Stimulated activated CD8-positive, alpha-beta memory T cell treated with anti-CD3 and anti-CD28 coated beads, Interleukin-15, amount 100 ng/mL, for 1 hour (primary cell): ENCODE measurements around the gene TUFM.
"Not testable (repeated sequence)": the region's sequence is repeated elsewhere in the genome, so short reads cannot be mapped to it uniquely, and the experiment has no call there.

Source experiments
- DNase-seq: peaks from one replicate; pipeline ENCODE4 v3.0.0-alpha.2; 2020; ENCODE audit warnings: low read depth

Gene TUFM

DNA sequence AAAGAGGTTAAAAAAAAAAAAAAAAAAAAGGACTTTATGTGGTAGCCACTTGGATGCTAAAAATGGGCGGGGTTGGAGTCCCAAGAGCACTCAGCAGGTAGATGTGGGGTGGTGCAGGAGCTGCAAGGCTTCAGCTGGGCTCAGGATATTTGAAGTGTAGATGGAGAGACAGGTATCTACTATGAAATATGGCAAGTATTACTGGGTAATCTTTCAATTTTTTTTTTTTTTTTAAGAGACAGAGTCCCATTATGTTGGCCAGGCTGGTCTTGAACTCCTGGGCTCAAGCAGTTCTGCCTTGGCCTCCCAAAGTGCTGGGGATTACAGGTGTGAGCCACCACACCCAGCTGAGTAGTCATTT, 7.6 kb downstream of the TUFM start:
- no peak for DNase-seq

DNA sequence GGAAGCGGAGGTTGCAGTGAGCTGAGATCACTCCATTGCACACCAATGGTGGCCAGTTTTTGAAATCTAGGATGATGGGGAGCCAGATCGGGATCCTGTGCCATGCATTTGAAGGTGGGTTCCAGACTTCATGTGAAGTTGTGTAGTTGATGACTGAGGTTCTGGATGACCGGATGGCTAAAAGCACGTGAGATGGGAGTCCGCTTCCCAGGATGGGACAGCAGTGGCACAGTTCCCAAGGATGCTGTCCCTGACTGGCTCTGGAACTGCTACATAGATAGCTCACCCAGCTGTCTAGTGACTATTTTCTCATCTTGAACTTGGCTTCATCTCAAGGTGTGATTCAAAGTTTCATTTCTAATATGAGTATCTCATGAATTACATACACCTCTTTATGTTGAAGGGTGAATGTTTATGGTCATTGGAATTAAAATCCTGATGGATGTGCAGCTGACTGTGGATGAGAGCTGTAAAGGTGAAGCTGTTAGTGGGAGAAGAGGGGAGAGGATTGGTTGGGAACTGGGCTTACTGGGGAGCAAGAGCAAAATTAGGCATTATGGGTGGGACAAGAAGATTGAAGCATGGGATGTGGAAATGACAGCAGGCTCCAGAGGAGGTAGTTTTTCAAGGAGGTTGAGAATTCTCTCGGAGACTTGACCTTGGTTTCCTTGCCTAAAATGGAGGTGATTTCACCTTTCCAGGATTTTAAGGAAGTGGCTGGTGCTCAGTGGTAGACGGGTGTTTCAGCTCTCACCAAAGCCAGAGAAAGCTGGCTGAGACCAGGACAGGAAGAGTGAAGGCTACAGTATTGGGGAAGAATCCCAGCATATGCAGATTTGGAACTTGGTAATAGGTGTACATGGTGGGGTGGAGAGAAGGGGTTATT, 8.2 kb downstream of the TUFM start:
- DNase-seq = no peak

DNA sequence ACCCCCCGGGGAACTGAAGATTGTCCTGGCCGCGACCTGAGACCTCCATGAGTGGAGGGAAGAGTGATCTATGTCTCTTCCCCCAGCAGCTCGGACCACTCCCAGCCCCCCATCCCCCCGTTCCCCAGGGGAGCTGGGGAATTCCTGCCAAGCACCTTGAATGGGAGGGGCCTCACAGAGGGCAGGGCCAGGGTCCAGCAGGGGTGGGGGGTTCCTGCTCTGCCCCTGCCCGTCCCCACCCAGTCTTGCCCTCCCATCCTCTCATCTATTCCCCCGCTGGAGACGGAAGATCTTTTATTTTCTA, 9.4 kb downstream of the TUFM start:
- no peak for DNase-seq

DNA sequence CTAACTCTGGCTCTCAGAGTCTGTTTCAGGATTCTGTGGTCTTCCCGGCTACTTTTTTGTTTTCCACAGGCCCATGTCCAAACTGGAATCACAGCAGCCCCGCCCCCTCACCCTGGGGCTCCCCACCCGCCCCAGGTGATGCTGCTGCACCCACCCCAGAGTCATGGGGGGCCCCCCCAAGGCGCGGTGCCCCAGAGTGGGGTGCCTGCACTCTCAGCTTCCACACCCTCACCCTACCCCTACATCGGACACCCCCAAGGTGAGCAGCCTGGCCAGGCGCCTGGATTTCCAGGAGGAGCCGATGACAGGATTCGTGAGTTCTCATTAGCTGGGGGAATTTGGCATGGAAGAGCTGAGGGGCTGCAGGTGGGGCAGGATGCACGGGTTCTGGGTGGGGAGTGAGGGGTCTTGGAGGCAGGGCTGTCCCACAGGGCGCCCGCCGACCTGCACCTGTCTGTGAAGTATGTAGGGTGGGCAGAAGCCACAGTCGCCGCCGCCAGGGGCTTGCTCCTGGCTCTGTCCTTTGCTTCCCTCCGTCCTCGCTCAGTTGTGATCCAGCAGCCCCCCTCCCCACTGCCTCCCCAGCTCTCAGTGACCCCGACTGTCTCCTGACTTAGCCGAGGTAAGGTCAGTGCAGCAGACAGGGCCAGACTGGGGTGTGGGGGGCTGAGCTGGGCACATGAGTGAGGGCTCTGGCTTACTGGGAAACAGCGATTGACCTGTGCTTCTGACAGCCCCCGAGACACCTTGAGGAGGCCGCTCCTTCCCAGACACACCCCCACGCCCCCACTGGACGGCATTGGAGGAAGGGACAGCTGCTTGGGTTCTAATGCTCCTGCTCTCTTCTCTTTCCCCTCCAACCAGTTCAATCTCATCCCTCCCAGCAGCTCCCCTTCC, 10.0 kb downstream of the TUFM start:
- no peak for DNase-seq

DNA sequence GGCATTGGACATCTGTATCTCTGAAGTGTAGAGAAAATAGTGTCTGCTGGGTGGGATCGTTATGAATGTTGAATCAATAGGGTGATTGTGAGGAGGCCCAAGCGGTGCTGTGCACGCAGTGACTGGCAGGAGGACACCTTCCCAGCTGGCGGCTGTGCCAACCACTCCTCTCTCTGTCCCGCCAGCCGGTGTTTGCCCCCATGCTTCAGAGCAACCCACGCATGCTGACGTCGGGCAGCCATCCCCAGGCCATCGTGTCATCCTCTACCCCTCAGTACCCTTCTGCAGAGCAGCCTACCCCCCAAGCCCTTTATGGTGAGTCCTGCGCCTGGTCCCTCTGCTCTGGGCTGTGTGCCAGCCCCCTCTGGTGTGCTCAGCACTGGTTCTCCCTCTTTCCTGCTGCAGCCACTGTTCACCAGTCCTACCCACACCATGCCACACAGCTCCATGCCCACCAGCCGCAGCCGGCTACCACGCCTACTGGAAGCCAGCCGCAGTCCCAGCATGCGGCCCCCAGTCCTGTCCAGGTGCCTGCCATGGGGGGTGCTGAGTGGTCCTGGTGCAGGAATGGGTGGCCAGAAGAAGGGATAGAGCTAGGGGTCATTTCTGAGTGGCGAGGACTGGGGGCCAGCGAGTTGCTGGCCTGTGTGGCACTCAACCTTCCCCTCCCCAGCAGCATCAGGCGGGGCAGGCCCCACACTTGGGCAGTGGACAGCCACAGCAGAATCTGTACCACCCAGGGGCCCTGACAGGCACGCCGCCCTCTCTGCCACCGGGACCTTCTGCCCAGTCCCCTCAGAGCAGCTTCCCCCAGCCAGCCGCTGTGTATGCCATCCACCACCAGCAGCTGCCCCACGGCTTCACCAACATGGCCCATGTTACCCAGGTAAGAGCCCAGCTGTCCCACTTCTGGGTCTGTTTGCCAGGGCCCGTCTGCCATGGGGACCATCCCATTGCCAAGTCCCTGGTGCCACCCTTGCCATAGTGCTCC, 11.0 kb downstream of the TUFM start:
- DNase-seq = no peak

DNA sequence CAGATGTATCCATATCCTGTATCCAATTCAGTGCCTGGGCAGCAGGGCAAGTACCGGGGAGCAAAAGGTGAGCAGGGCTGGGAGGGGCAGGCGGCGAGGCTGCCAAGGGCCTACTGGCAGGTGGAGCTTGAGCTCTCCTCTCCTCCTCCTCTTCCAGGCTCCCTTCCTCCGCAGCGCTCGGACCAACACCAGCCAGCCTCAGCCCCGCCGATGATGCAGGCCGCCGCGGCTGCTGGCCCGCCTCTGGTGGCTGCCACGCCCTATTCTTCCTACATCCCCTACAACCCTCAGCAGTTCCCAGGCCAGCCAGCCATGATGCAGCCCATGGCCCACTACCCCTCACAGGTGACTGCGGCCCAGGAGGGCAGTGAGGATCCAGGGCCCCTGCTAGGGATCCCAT, 11.8 kb downstream of the TUFM start:
- no peak for DNase-seq

DNA sequence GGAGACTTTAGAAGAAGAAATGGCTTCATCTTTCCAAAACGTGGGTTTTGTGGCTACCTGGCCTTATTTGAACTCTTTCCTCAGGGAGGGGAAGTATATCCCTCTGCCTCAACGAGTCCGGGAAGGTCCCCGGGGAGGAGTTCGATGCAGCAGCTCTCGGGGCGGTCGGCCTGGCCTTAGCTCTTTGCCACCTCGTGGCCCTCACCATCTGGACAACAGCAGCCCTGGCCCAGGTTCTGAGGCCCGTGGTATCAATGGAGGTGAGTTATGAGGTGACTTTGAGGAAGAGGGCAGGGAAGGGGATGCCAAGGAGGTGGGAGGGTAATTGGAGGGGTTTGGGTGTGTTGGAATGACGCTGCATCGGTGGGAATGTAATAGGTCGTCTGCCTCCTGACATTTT, 15.6 kb downstream of the TUFM start:
- DNase-seq = no peak

DNA sequence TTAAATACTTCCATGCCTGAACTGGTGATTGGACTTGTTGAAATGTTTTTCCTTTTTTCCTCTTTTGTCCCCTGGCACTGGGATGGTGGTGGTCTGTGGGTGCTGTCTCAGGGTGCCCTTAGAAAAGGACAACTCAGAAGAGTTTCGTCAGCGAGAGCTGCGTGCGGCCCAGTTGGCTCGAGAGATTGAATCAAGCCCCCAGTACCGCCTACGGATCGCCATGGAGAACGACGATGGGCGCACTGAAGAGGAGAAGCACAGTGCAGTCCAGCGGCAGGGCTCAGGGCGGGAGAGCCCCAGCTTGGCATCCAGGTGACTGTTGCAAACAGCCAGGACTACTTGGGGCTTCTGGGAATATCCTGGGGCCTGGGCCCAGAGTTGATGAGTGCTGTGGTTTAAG, 16.4 kb downstream of the TUFM start:
- no peak for DNase-seq

DNA sequence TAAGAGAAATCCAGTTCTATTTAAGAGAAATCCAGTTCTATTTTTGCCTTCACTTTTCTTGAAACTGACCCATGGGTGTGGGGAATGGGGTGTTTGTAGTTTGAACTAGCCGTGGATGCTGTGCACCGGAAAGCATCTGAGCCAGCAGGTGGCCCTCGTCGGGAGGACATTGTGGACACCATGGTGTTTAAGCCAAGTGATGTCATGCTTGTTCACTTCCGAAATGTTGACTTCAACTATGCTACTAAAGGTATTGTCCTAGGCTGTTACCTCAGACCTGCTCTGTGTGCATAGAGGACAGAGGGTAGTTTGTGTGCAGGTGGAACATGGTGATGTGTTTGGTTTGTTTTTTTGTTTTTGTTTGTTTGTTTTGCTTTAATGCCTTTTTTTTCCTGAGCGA, 20.0 kb downstream of the TUFM start:
- no peak for DNase-seq

DNA sequence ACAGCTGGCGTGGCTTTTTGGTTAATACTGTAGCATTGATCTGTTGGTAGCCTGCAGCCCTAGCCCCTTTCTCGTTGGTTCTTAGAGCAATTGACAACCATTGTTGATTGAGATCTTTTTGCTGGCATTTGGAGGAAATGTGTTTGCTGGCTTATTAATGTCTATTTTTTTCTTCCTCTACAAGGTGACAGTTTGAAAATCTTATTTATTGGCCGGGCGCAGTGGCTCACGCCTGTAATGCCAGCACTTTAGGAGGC, 21.5 kb downstream of the TUFM start:
- no peak for DNase-seq

DNA sequence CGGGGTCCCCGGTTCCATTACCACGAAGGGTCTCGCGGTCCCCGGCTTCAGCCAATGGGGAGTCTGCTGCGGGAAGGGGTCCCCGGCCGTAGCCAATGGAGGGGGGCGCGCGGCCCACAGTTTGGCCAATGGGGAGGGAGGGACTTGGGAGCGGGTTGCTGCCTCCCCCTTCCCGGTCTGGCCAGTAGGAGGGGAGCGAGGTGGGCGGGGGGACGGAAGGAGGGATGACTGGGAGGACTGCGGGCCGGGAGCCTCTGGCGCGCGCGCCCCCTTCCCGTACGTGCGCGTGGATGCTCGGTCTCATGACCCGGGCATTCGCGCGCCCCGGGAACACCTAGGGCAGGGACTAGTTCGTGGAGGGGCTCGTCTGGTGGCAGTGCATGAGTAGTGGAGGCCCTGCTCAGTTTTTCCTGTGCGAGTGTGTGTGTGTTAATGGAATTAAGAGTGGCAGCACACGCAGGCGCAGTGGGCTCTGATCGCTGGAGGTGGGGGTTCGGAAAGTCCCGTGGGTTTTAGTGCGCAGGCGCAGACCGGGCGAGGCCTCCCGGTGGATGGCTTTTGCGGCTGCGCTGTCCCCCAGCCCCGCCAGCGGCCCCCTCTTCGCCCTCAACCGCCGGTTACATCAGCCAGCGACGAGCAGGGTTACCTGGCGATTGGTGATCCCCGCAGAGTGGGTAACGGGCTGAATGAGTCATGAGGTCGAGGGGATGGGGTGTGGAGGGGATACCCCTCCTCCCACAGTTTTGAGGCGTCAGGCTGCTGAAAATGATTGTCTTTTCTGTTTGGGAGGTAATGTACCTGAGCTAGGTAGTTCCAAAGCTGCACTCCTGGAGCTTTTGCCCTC, 22.1 kb downstream of the TUFM start:
- DNase-seq = peak; percentile 91

DNA sequence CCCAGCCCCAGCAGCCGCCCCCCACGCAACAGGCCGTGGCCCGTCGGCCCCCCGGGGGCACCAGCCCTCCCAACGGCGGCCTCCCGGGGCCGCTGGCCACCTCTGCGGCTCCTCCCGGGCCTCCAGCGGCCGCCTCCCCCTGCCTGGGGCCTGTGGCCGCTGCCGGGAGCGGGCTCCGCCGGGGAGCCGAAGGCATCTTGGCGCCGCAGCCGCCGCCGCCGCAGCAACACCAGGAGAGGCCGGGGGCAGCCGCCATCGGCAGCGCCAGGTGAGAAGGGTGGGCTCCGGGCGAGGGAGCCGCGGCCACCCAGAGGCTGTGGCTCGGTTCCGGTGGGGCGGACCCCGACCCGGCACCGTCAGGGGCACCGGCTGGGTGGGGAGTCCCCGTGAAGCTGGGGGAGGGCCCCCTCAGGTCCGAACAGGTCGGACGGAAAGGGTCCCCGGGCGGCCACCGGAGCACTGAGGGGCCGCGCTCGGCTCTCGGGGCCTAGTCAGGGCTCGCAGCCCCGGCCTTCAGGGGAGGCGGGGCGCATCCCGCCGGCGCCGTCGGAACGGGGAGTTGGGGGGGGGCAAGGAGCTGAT, 22.8 kb downstream of the TUFM start:
- no peak for DNase-seq

DNA sequence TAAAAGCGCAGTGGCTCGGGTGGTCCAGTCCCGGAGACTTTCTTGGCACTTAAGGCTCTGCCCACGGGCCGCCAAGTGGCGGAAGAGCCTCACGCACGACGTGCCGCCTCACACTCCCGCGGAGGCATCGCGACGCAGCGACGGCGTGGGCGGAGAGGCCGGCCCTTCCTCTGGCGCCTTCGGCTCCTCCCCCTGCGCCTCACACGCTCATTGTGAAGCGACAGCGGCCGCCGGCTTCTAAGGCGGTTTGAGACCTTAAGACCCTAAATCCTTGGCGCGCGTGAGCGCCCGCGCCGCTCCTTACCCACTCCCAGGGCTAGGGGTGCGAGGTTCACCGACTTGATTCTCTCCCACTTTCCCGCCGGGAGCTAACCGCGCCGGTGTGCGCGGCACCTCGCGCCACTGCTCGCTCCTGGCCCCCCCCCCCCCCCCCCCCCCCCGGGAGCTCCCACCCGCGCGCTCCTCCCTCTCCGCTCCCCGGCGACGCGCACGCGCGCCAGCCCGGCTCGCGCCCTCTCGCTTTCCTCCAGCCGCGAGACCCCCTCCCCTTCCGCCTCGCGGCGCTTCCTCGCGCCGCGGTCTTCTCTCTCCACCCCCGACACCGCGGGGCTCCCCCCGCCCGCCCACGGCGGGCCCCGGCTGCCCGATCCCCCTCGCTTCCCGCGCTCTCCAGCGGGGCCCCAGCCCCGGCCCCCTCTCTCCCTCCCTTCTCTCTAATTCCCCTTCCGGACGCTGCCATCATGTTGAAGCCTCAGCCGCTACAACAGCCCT, 23.4 kb downstream of the TUFM start, which contains the start of gene ATXN2L:
Gene ATXN2L, plus strand, starts transcription at position 480 of the 771 bp plus-strand sequence. Its CDS starts 261 bp downstream, at position 741.
- peak; percentile 84 for DNase-seq

DNA sequence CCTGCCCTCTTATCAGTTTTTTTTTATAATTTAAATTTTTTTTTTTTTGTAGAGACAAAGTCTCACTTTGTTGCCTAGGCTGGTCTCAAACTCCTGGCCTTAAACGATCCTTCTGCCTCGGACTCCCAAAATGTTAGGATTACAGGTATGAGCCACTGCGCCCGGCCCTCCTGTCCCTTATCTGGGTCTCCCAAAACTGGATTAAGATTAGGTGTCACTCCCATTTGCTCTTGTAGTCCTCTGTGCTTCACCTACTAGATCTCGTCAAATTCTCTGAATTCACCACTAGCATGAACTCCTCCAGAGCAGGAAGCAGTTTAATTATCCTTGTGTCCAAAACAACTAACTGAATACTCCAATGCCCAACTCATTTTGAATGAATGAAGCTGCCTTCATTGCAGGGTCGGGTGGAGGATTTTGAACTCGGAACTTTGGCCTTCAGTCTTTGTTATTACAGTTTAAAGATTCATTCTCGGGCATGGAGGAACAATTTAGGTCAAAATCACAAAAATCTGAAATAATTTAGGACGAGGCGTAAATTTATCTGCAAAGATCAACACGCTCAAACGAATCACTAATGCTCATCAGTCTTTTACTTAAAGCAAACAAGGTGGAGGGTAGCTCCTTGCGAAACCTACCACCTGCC, 24.2 kb downstream of the TUFM start:
- no peak for DNase-seq

DNA sequence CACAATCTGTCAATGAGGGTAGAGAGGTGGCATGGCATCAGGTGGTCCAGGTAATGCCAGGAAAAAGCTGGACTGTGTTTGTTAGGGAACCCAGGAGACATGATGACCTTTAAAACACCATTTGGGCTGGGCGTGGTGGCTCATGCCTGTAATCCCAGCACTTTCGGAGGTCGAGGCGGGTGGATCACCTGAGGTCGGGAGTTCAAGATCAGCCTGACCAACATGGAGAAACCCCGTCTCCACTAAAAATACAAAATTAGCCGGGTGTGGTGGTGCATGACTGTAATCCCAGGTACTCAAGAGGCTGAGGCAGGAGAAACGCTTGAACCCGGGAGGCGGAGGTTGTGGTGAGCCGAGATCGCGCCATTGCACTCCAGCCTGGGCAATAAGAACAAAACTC, 25.6 kb downstream of the TUFM start:
- DNase-seq = not testable (repeated sequence)

DNA sequence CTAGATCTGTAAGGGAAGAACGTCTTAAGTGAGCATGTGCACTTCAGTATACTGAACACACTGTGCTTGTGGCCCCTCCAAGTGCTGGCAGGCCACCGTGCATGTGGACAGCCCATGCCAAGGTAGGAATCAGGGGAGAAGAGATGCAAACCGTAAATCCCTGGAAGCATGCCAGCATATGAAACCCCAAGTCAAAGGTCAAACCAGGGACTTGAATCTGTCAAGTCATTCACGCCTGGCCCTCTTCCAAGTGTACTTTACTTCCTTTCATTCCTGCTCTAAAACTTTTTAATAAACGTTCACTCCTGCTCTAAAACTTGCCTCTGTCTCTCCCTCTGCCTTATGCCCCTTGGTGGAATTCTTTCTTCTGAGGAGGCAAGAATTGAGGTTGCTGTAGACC, 26.1 kb downstream of the TUFM start:
- DNase-seq = no peak

DNA sequence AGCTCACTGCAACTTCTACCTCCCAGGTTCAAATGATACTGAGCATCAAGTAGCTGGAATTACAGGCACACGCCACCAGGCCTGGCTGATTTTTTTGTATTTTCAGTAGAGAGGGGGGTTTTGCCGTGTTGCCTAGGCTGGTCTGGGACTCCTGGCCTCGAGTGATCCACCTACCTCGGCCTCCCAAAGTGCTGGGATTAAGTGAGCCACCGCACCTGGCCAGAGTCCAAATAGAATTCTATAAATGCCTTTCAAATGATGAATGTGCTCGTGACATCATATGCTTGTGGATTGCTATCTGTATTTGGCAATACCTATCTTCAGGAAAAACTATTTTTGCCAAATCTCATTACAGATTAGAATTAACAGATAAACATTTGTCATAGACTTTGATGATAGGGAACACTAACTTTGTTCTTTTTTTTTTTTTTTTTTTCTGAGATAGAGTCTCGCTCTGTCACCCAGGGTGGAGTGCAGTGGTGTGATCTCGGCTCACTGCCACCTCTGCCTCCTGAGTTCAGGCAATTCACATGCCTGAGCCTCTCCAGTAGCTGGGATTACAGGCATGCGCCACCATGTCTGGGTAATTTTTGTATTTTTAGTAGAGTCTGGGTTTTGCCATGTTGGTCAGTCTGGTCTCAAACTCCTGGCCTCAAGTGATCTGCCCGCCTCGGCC, 38.6 kb downstream of the TUFM start:
- not testable (repeated sequence) for DNase-seq

DNA sequence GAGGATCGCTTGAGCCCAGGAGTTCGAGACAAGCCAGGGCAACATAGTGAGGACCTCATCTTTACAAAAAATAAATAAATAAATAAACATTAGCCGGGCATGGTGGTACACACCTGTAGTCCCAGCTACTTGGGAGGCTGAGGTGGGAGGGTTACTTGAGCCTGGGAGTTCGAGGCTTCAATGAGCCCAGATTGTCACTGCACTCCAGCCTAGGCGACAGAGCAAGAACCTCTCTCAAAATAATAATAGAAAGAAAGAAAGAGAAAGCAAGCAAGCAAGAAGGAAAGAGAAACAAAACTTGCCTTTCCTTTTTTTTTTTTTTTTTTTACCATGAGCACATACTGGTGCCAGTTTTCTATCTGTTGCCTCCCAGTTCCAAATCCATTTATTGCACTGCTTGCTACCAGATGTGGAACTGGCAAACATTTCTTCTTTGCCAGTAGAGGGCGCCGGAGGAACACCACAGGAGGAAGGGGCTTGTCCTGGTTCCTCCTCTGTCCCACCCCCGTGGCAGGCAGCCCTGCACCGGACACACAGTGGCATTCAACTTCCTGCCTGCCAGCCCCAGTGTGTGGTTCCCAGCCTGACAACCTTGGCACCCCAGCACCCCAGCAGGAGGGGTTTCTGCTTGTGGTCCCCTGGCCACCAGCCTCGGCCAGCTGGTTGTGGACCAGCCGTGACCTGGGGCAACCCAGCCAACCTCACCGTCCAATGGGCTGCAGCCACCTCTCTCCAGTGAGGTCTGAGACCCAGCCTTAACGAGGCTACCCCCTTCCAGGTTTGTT, 43.7 kb downstream of the TUFM start:
- peak; percentile 43 for DNase-seq
